OCI-LY7 (cell line): ENCODE results near the gene NOCT.

Source experiments
- EZH2phosphoT487 ChIP-seq: fragments of 200-600 bp; sonication (generic); IDR thresholded peaks from 2 replicates; pipeline ENCODE4 v1.6.1; 2018; ENCODE audit warnings: low read depth, borderline replicate concordance, mild to moderate bottlenecking, mixed run types, antibody characterized with exemption, low read length, moderate library complexity, mixed read lengths
- TF ChIP-seq, protein P1 (sequence below): fragments of 200-600 bp; sonication (generic); conservative IDR thresholded peaks from 2 replicates; pipeline ENCODE4 v1.5.1; 2014; ENCODE audit warnings: mild to moderate bottlenecking, antibody characterized with exemption, low read length, moderate library complexity, mixed read lengths

DNA sequence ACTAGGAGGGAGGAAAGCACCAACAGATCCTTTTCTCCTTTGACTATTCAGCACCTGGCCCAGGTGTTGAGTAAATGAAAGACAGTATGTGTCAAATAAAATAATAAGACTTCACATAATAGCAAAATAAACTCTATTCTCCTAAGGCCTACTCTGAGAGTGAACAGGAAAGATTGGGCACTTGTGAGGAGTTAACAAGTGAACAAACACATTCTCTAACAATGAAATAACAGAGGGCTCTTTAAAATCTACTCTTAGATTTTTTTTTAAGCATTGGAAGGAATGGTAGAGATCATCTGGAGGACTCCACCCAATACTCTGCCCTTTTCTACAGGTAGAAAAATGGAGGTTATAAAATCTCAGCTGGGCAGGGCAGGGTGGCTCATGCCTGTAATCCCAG, 39.1 kb upstream of the NOCT start:
- TF ChIP-seq, protein P1, sequence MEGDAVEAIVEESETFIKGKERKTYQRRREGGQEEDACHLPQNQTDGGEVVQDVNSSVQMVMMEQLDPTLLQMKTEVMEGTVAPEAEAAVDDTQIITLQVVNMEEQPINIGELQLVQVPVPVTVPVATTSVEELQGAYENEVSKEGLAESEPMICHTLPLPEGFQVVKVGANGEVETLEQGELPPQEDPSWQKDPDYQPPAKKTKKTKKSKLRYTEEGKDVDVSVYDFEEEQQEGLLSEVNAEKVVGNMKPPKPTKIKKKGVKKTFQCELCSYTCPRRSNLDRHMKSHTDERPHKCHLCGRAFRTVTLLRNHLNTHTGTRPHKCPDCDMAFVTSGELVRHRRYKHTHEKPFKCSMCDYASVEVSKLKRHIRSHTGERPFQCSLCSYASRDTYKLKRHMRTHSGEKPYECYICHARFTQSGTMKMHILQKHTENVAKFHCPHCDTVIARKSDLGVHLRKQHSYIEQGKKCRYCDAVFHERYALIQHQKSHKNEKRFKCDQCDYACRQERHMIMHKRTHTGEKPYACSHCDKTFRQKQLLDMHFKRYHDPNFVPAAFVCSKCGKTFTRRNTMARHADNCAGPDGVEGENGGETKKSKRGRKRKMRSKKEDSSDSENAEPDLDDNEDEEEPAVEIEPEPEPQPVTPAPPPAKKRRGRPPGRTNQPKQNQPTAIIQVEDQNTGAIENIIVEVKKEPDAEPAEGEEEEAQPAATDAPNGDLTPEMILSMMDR = no peak
- no peak for TF ChIP-seq EZH2phosphoT487
